Measurements from ENCODE around the gene CD80.
A peak's percentile ranks its signal among the peaks of the same experiment; 100 is the strongest.
"Not testable (repeated sequence)": the region's sequence is repeated elsewhere in the genome, so short reads cannot be mapped to it uniquely, and the experiment has no call there.

Gene CD80

GRCh38 chr3:119582178-119582577, 22.8 kb upstream of the CD80 start:
- DNase-seq (ENCODE audit: low read depth, low spot score), result no peak

- DNase-seq (ENCODE audit: low read depth, low spot score), result no peak
Observed at GRCh38 chr3:119580067-119580760, 20.8 kb upstream of the CD80 start.

GRCh38 chr3:119579366-119580066, 20.1 kb upstream of the CD80 start, which contains the start of gene ADPRH:
ADPRH (plus strand) TSS chr3:119579492; CDS start chr3:119582170, 2,678 bp downstream.
- DNase-seq (ENCODE audit: low read depth, low spot score), result peak; percentile 7

GRCh38 chr3:119575507-119575906, 16.1 kb upstream of the CD80 start:
- DNase-seq (ENCODE audit: low read depth, low spot score), result no peak

GRCh38 chr3:119571688-119572087, 12.3 kb upstream of the CD80 start:
- DNase-seq (ENCODE audit: low read depth, low spot score), result no peak

- DNase-seq (ENCODE audit: low read depth, low spot score), result no peak
Observed at GRCh38 chr3:119571230-119571629, 11.8 kb upstream of the CD80 start.

- no peak for DNase-seq (ENCODE audit: low read depth, low spot score)
Observed at GRCh38 chr3:119570229-119570628, 10.8 kb upstream of the CD80 start.

- no peak for DNase-seq (ENCODE audit: low read depth, low spot score)
Observed at GRCh38 chr3:119569156-119569555, 9.7 kb upstream of the CD80 start.

- DNase-seq (ENCODE audit: low read depth, low spot score), result not testable (repeated sequence)
Observed at GRCh38 chr3:119563334-119563733, 3.9 kb upstream of the CD80 start.

GRCh38 chr3:119562307-119562961, 3.0 kb upstream of the CD80 start:
- DNase-seq (ENCODE audit: low read depth, low spot score), result no peak

GRCh38 chr3:119560160-119560559, 746 bp upstream of the CD80 start:
- no peak for DNase-seq (ENCODE audit: low read depth, low spot score)

- DNase-seq (ENCODE audit: low read depth, low spot score), result no peak
Observed at GRCh38 chr3:119558626-119559317, 642 bp downstream of the CD80 start.

GRCh38 chr3:119557877-119558269, 1.5 kb downstream of the CD80 start:
- DNase-seq (ENCODE audit: low read depth, low spot score), result no peak

- DNase-seq (ENCODE audit: low read depth, low spot score), result no peak
Observed at GRCh38 chr3:119557192-119557876, 2.1 kb downstream of the CD80 start.

GRCh38 chr3:119555929-119556328, 3.5 kb downstream of the CD80 start:
- no peak for DNase-seq (ENCODE audit: low read depth, low spot score)

- DNase-seq (ENCODE audit: low read depth, low spot score), result no peak
Observed at GRCh38 chr3:119555309-119555735, 4.1 kb downstream of the CD80 start.

- DNase-seq (ENCODE audit: low read depth, low spot score), result no peak
Observed at GRCh38 chr3:119553823-119554415, 5.5 kb downstream of the CD80 start.

GRCh38 chr3:119552928-119553327, 6.5 kb downstream of the CD80 start:
- DNase-seq (ENCODE audit: low read depth, low spot score), result not testable (repeated sequence)

- DNase-seq (ENCODE audit: low read depth, low spot score), result no peak
Observed at GRCh38 chr3:119551598-119551997, 7.8 kb downstream of the CD80 start.

GRCh38 chr3:119550192-119550910, 9.1 kb downstream of the CD80 start:
- no peak for DNase-seq (ENCODE audit: low read depth, low spot score)
